HK-2 (cell line): ENCODE measurements around the gene COL19A1.
"Not testable (repeated sequence)": the region's sequence is repeated elsewhere in the genome, so short reads cannot be mapped to it uniquely, and the experiment has no call there.

Source experiments
- DNase-seq: peaks from one replicate; pipeline ENCODE4 v3.0.0-alpha.2; 2018; ENCODE audit not compliant: unreplicated experiment

Gene COL19A1

DNA sequence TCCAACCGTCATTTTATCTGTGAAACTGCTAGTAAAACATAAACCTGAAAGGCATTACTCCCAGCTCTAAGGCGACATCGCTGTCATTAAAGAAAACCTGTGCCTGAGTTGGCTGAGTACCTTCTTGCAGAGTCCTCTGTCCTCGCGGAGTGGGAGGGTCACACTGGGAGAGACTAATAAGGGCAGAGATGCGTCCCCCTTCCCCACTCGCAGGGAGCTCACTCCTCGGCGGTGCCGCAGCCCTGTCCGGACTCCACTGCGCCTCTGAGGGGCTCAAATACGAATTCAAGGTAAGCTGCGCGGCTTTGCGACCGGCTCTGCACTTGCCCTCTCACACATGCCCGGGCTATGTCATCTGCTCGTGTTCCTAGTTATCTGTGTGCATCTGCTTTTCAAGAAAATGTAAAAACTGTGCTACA lies at the start of gene COL19A1:
TSS of gene COL19A1 (plus strand) at position 206 of the 419 bp plus-strand sequence. CDS start 13,012 bp downstream, outside the sequence.
- DNase-seq: peak; percentile 12

- DNase-seq: no peak
Observed at GRCh38 chr6:69816569-69816968, 49.8 kb upstream of the COL19A1 start.

DNA sequence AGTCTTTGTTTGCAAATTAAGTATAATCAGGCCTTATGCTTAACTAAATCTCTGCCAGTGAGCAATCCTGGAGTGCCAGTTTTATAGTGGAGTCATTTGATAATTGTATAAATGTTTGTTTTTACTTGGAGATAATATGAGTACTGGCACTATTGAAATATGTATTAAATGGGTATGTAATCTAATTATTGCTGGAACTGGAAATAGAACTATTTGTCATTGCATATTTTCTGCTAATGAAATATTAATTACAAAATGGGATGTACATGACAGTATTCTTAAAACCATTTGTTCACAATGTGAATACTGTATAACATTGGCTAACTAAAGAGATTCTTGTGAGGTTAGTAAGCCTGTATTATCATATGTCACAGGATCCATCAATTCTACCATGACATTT lies 49.0 kb upstream of the COL19A1 start:
- DNase-seq: no peak

DNA sequence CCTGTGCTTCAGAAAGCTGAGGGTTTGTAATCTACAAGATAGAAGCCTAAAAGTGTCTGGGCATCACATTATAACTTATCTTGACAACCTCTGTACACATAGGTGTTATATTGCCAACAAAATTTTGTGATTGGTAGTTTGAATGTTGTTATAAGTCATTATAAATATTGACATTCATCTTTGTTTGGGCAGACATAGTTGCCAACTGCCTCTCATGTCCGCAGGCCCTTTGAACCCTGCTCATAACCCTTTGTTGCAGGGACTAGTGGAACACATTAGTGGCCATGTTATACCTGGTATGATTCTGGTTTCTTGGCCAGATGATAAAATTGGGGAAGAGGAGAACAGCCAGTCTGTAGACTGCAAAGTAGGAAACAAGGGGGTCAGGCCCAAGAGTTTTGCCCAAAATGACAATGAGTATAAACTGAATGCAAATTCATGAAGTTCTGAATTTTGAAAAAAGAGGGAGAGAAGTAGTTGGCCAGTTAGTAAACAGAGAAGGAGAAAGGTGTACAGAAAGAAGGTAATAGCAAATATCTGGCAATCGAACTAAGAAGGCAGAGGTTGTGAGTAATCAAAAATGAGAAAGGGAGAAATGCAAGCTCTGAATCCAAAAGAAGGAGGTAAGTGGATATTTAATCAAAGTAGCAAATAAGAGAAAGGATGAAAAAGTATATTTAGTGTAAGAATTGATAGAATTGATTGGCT lies 48.0 kb upstream of the COL19A1 start:
- DNase-seq: no peak

DNA sequence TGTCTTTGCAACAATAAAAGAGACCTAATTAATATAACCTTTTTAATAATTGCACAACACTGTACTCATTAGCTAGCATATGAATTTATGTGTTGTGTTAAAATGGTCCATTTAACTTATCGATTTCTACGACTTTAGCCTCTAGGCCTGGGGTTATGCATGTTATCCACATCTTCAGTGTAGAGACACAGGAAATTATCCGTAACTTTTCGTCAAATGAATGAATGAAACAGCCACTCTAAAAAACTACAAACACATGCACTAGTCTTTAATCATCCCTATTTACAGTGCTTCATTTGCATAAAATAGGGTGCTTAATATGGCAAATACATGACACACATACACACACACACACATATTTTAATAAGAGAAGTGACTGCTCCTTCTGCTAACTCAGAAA lies 47.2 kb upstream of the COL19A1 start:
- DNase-seq: no peak

GRCh38 chr6:69820018-69820417 lies 46.3 kb upstream of the COL19A1 start:
- no peak for DNase-seq

DNA sequence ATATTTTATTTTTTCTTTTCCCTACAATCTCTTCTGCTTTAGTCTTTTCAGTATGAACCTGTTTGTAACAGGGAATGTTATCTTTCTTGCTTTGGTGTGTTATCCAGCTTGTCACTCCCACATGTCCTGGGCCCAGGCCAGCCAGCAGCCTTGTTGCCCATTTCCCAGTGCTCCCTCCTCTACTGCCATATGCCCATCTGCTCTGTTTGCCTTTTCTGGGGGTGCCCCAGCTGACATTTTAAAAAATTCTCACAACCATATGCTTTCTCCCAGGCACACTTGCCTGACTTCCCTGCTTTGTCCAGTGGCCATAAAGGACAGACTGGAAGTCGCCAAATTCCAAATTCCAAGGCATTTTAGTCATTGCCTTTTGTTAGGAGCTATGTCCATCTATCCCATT lies 45.9 kb upstream of the COL19A1 start:
- DNase-seq: no peak

DNA sequence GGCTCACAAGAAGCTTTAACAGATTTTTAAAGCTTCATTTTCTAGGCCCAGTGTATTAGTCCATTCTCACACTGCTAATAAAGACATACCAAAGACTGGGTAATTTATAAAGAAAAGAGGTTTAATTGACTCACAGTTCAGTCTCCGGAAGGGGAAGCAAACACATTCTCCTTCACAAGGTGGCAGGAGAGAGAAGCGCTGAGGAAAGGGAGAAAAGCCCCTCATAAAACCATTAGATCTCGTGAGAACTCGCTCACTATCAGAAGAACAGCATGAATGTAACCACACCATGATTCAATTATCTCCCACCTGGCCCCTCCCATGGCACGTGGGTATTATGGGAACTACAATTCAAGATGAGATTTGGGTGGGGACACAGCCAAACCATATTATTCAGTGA lies 42.0 kb upstream of the COL19A1 start:
- DNase-seq: not testable (repeated sequence)

DNA sequence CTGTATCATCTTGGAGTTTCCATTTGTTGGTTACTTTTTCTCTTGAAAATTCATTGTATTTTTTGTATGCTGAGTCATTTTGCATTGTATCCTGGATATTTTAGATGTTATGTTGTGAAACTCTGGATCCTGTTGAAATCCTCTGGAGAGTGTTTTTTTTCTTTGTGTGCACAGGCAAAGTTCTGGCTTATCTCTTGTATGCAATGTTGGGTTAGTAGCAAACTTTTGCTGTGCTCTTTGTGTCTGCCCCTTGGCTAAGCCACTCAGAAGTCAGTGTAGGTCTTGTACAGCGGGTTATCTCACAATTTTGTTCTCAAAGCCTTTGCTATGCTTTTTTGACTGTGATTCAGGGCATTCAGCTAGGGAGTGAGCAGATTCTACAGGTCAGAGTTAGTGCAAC lies 40.5 kb upstream of the COL19A1 start:
- no peak for DNase-seq

DNA sequence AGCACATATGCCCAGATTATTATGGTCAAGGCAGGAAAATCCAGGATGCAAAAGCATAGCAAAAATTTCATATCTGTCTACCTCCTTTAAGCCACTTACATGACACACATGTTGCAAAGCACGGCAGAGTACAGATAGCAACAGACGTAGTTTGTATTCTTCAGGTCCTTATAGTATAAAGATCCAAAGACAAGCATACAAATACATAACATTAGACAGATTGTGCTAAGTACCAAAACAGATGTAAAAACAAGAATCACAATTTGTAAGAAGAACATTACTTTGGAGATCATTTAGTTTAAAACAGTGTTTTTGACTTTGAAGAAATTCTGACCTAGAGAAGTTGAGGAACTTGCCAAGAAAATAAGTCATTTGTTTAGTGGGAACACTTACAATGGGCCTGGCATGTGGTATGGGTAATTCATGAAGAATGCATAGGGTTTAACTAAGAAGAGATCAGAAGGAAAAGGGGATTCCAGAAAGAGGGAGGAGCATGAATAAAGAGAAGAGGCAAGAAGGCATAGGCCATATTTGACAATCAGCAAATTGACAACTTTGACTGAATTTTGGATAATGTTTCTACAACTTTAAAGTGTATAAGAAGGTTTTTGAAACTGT lies 39.0 kb upstream of the COL19A1 start:
- DNase-seq: no peak

GRCh38 chr6:69832558-69832957 lies 33.8 kb upstream of the COL19A1 start:
- DNase-seq: no peak

DNA sequence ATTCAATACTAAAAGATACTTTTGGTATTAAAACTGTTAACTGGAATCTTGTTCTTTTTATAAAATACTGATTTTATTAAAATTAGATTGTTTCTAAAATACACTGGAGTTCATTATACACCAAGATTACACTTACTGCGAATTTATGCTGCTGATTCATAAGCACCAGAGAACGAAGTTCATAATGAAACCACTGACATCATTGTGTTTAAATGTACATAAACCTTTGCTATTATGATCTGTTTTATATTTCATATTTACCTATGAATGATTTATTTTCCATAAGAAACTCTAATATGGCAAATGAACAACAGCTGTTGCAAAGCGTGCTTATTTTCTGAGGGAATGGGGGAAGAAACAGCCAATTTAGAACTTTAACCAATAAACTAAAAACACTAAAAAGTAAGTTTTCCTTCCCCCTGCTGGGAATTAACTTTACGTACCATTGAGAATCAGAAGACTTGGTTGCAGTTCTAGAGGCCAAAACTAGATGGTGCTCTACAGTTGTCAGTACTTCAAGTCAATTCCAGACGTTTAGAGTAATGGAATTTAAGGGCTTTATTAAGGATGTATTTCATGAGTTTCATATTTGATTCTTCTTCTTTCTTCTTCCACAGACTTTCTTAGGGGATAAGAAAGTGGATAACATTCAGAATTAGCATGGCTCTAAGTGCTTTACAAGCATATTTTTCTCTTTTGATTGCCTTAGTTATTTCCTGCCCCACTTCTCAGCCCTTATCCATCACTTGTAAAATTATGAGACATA lies 30.8 kb upstream of the COL19A1 start:
- DNase-seq: no peak

GRCh38 chr6:69841862-69842261 lies 24.5 kb upstream of the COL19A1 start:
- no peak for DNase-seq

DNA sequence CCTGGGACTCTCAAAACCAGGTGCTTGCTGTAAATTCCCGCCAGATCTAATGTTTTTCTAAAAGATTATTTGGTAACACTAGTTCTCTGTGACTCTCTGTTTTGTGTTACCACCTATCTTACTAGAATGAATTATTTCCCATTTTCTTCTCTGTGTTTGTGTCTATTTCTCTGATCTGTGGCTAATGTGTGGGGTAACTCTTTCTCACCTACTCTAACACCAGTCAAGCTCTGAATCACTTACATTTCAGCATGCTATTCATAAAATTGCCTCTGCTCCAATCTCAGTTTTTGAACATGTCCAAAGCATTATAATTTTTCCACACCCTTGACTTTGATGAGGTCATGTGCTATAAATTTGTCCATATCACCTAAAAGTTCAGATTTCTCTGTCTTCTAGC lies 23.2 kb upstream of the COL19A1 start:
- no peak for DNase-seq

DNA sequence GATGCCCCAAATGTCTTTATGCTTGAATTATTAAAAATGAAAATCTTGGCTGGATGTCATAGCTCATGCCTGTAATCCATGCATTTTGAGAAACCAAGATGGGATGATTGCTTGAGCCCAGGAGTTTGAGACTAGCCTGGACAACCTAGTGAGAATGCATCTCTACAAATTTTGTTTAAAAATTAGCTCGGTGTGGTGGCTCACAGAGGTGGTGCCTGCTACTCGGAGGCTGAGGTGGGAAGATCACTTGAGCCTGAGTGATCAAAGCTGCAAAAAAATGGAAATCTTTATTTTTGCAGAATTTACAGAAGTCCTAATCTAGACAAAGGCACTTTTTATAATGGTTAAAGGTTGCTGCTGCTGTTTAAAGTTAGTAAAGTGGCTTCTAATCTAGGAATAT lies 20.0 kb upstream of the COL19A1 start:
- DNase-seq: no peak

DNA sequence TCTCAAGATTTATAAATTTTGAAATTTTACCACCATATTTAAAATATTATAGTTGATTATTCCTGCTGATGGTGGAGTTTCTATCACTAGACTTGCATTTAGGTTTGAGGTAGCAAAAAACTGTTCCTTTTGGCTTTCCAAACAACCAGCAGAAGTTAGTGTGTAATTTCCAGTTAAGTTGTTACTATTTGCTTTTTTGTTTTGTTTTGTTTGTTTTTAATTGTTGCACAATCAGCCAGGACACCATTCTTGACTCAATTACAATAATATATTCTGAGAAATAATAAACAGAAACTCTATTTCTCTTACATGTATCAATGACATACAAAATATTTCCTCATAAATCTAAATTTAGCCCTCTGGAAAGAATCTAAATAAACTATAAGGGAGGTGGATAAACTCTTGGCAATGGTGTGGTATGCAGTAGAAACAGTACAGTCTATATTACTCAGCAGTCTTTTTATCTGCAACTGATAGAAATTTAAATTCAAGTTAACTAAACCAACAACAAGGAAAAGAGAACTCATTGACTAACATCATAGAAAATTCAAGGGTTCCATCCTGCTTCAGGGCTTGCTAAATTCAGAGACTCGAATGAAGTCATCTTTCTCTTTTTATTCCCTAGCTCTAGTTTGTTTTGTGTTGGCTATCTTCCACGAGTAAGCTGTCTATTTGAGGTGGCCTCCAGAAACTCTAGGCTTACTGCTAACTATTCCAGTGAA lies 19.4 kb upstream of the COL19A1 start:
- DNase-seq: no peak

- DNase-seq: no peak
Observed at GRCh38 chr6:69847492-69847788, 18.9 kb upstream of the COL19A1 start.

- DNase-seq: no peak
Observed at GRCh38 chr6:69848552-69848951, 17.8 kb upstream of the COL19A1 start.

DNA sequence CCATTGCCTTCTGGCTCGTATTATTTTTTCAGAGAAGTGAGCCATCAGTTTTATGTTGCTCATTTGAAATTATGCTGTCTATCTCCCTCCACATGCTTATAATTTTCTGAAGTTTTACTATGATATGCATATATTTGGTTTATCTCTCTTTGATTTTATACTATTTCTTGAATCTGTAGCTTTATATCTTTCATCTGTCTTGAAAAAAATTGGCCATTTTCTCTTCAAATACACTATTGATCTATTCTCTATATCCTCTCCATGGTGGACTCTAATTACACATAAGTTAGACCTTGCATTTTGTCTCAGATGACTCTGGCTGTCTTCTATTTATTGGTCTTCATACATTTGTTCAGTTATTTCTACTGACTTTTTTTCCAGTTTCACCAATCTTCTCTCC lies 13.7 kb upstream of the COL19A1 start:
- DNase-seq: no peak

GRCh38 chr6:69861986-69862385 lies 4.4 kb upstream of the COL19A1 start:
- DNase-seq: no peak

DNA sequence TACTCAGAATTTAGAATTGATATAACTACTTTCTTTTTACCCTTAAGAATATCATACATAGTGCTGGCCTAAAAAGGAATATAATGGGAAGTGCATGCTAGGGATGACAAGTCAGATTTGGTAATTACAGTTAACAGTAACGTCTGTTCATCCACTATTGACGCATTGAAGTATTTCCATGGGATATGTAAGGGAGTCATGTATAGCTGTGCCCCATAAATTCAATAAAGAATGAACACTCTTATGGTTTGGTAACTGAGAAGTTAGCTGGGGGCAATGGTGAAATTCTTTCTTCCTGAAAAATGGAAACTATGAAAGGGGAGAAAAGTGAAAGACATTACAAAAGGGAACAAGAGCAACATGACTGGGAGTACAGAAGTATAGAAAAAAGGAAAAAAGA lies 2.6 kb upstream of the COL19A1 start:
- no peak for DNase-seq

GRCh38 chr6:69865126-69865525 lies 1.2 kb upstream of the COL19A1 start:
- no peak for DNase-seq
